Measurements from ENCODE around the gene NTN1. TPM values are rescaled to one million over a fixed set of nuclear protein-coding genes. Genes with fewer than 3 reads are reported as not detected.

Gene NTN1
- total RNA-seq, 1 experiment from 2014 or later: not detected

Small RNA genes within 50 kb of the gene (small RNA-seq; reads per million reads assigned to genes)
- gene AC005695.3: not detected

Other genes starting within 250 kb of the NTN1 start
- gene MFSD6L, start 222.1 kb upstream of the NTN1 start, total RNA-seq (2014; rRNA removed; shearing (Covaris generic)): not detected in 2 replicates
- not detected in 2 replicates for gene PIK3R6, start 153.8 kb upstream of the NTN1 start, total RNA-seq (2014; rRNA removed; shearing (Covaris generic))
- not detected in 2 replicates for gene PIK3R5, start 55.8 kb upstream of the NTN1 start, total RNA-seq (2014; rRNA removed; shearing (Covaris generic))